K562 (cell line): ENCODE measurements around the gene ZBTB48. TPM values are rescaled to one million over a fixed set of nuclear protein-coding genes. Genes with fewer than 3 reads are reported as not detected.

Source experiments
- ATAC-seq: fragments of 200-7000 bp; cut with Tn5 transposase; 3 replicates; pipeline ENCODE4 v1.9.1; 2020; ENCODE audit warnings: moderate library complexity
- BruUV-seq: library from RNA; stranded (reverse); fragments of 400-500 nt; replicated peaks from 2 replicates; lab custom pipeline; 2021; lab: Mats Ljungman, UMichigan
- CTCF ChIA-PET: fragments of 300-600 bp; formaldehyde crosslinking; extraction: SDS; loops from one replicate; lab custom pipeline; 2021; ENCODE audit warnings: low intra/inter-chr PET ratio; lab: Yijun Ruan, JAX
- POLR2A ChIA-PET: fragments of 300-600, 350-650 bp; sonication (Branson Sonifier 250); formaldehyde crosslinking; extraction: SDS; loops from one replicate; lab custom pipeline; 2021; ENCODE audit warnings: antibody characterized with exemption, inconsistent platforms; lab: Yijun Ruan, JAX
- DNase-seq, 4 experiments: peaks; one replicate each; pipeline versions ENCODE4 v3.0.0 to v3.0.0-alpha.2; 2011 to 2018; ENCODE audit warnings: low spot score in 3 of 4, mixed read lengths in 3 of 4; ENCODE audit errors: extremely low read depth in 1 of 4
- FAIRE-seq: peaks from 2 replicates; lab custom pipeline; 2011; peaks lifted over from hg19 to GRCh38; lab: Jason Lieb, UNC
- H2AFZ ChIP-seq: 2 replicates; pipeline ENCODE4 v1.6.0; 2011; ENCODE audit warnings: low read depth, low read length, control low read depth, inconsistent platforms
- H3K27ac ChIP-seq: fragments of 200-600 bp; 3 replicates; pipeline ENCODE4 v1.8.0; 2011; ENCODE audit warnings: low read depth, mild to moderate bottlenecking, control low read depth, inconsistent platforms, low read length, moderate library complexity, mixed read lengths; ENCODE audit errors: extremely low read depth
- H3K27me3 ChIP-seq, 2 experiments: fragments of 300-600 bp in 1 of 2; 2 replicates in 1 of 2; 3 replicates in 1 of 2; pipeline versions ENCODE4 v1.6.0 to v1.8.0; 2011; ENCODE audit warnings: inconsistent platforms in 2 of 2, low read length in 2 of 2, mild to moderate bottlenecking in 1 of 2, mixed read lengths in 1 of 2, moderate library complexity in 1 of 2; ENCODE audit not compliant: control insufficient read depth in 2 of 2, insufficient read depth in 2 of 2
- H3K36me3 ChIP-seq: fragments of 300-600 bp; 3 replicates; pipeline ENCODE4 v1.8.0; 2011; ENCODE audit warnings: mild to moderate bottlenecking, low read length, inconsistent platforms; ENCODE audit not compliant: control insufficient read depth, insufficient read depth
- H3K4me1 ChIP-seq, 2 experiments: fragments of 200-600 bp in 1 of 2; replicated peaks in 1 of 2; 2 replicates in 1 of 2; 3 replicates in 1 of 2; pipeline versions ENCODE4 v1.5.1 to v1.8.0; 2011; ENCODE audit warnings: inconsistent platforms in 2 of 2, low read length in 2 of 2, mild to moderate bottlenecking in 1 of 2, mixed read lengths in 1 of 2, moderate library complexity in 1 of 2; ENCODE audit not compliant: control insufficient read depth in 2 of 2, insufficient read depth in 2 of 2
- H3K4me2 ChIP-seq: 2 replicates; pipeline ENCODE4 v1.6.1; 2011; ENCODE audit warnings: low read length, control low read depth, inconsistent platforms, mixed read lengths; ENCODE audit not compliant: insufficient read depth
- H3K4me3 ChIP-seq: fragments of 200-600 bp; sonication (generic), shearing (Covaris generic); 2 replicates; pipeline ENCODE4 v1.5.1; 2016; ENCODE audit warnings: control low read depth, inconsistent platforms
- H3K79me2 ChIP-seq: fragments of 200-600 bp; 3 replicates; pipeline ENCODE4 v1.8.0; 2011; ENCODE audit warnings: low read length, inconsistent platforms; ENCODE audit not compliant: control insufficient read depth, insufficient read depth
- H3K9ac ChIP-seq, 2 experiments: 2 replicates each; pipeline versions ENCODE4 v1.6.0 to v1.6.1; 2011; ENCODE audit warnings: low read depth in 2 of 2, low read length in 2 of 2, control low read depth in 1 of 2, inconsistent platforms in 1 of 2, mild to moderate bottlenecking in 1 of 2, mixed read lengths in 1 of 2; ENCODE audit not compliant: insufficient read depth in 1 of 2
- H3K9me1 ChIP-seq: one replicate; pipeline ENCODE4 v1.6.0; 2011; ENCODE audit warnings: inconsistent platforms, mild to moderate bottlenecking, low read length, moderate library complexity; ENCODE audit not compliant: control insufficient read depth, insufficient read depth
- H3K9me3 ChIP-seq: replicated peaks from 2 replicates; pipeline ENCODE4 v1.5.1; 2011; ENCODE audit warnings: low read depth, low read length, inconsistent platforms; ENCODE audit not compliant: control insufficient read depth, insufficient read depth
- H4K20me1 ChIP-seq: replicated peaks from 2 replicates; pipeline ENCODE4 v1.6.1; 2011; ENCODE audit warnings: low read length, inconsistent platforms, mixed read lengths; ENCODE audit not compliant: control insufficient read depth, insufficient read depth
- ATF7 ChIP-seq: fragments of 450-650 bp; IDR thresholded peaks from 2 replicates; pipeline ENCODE4 v1.7.1; 2014; ENCODE audit warnings: mild to moderate bottlenecking, moderate library complexity
- CREB1 ChIP-seq, 2 experiments: sonication (generic) in 1 of 2; formaldehyde crosslinking in 1 of 2; IDR thresholded peaks; 2 replicates each; pipeline versions ENCODE4 v1.6.1 to v1.8.0; 2012 to 2022; ENCODE audit warnings: inconsistent platforms in 1 of 2, mild to moderate bottlenecking in 1 of 2, missing genetic modification reagents in 1 of 2, moderate library complexity in 1 of 2
- MAZ ChIP-seq, 2 experiments: fragments of 450-650 bp in 1 of 2; sonication (generic) in 1 of 2; formaldehyde crosslinking; IDR thresholded peaks in 1 of 2; conservative IDR thresholded peaks in 1 of 2; 2 replicates each; pipeline versions ENCODE4 v1.4.0 to v1.5.0; 2020; ENCODE audit warnings: mild to moderate bottlenecking in 1 of 2, missing genetic modification reagents in 1 of 2
- MTA1 ChIP-seq: fragments of 450-650 bp; IDR thresholded peaks from 2 replicates; pipeline ENCODE4 v1.6.1; 2017; ENCODE audit warnings: borderline replicate concordance
- POLR2AphosphoS2 ChIP-seq: IDR thresholded peaks from 2 replicates; pipeline ENCODE4 v1.6.1; 2012; ENCODE audit warnings: low read length, improper control_type of control experiment
- POLR2G ChIP-seq: fragments of 200-400 bp; formaldehyde crosslinking; IDR thresholded peaks from 2 replicates; pipeline ENCODE4 v1.6.1; 2017; ENCODE audit warnings: low read depth, mild to moderate bottlenecking, antibody characterized with exemption, low read length, moderate library complexity
- RB1 ChIP-seq: fragments of 450-650 bp; IDR thresholded peaks from 2 replicates; pipeline ENCODE4 v1.6.1; 2017; ENCODE audit warnings: low read depth, mild to moderate bottlenecking
- STAT5A ChIP-seq: IDR thresholded peaks from 2 replicates; pipeline ENCODE4 v1.6.1; 2012; ENCODE audit warnings: low read length, inconsistent platforms, borderline replicate concordance
- TEAD1 ChIP-seq, 2 experiments: fragments of 450-650 bp in 1 of 2; sonication (generic) in 1 of 2; formaldehyde crosslinking; IDR thresholded peaks; 2 replicates each; pipeline versions ENCODE4 v1.4.0 to v1.8.0; 2020 to 2022; ENCODE audit warnings: mild to moderate bottlenecking in 2 of 2, missing genetic modification reagents in 1 of 2
- TEAD2 ChIP-seq: fragments of 450-650 bp; IDR thresholded peaks from 2 replicates; pipeline ENCODE4 v1.6.1; 2016; ENCODE audit warnings: missing genetic modification characterization, control low read depth, missing compliant biosample characterization
- TRIM24 ChIP-seq, 2 experiments: fragments of 450-650 bp; IDR thresholded peaks; 2 replicates each; pipeline ENCODE4 v1.6.1; 2016
- ZFX ChIP-seq: sonication (generic); formaldehyde crosslinking; IDR thresholded peaks from 2 replicates; pipeline ENCODE4 v1.8.0; 2022; ENCODE audit warnings: mild to moderate bottlenecking, missing genetic modification reagents, moderate library complexity
- ZNF717 ChIP-seq: fragments of 250-450 bp; sonication (Bioruptor Pico); IDR thresholded peaks from 2 replicates; pipeline ENCODE4 v1.5.0; 2021
- WGBS: fragments of 100-300 bp; shearing (Covaris generic); methylation state at CpG from one replicate; pipeline ENCODE4 v1.1.6; 2016; ENCODE audit warnings: low coverage, mixed read lengths; ENCODE audit not compliant: insufficient coverage; ENCODE audit errors: missing lambda C conversion rate; 5-methylcytosine and 5-hydroxymethylcytosine counted together
- in situ Hi-C: fragments of 300-500 bp; cut with MboI; formaldehyde crosslinking; loops from 4 replicates; pipeline ENCODE4 v1.15.0; 2018; ENCODE audit warnings: inconsistent platforms, mixed read lengths
- intact Hi-C: fragments of 100-400 bp; cut with micrococcal nuclease; formaldehyde crosslinking; loops from 2 replicates; pipeline ENCODE4 v1.14.2; 2022
- polyA plus RNA-seq, 8 experiments: library from polyadenylated mRNA; depleted of rRNA in 4 of 8; stranded (reverse) in 5 of 8; unstranded in 3 of 8; fragments of >200 nt; fragmentation: Nextera tagmentation in 2 of 8; fragmentation: Illumina TruSeq in 1 of 8; extraction: Ambion mirVana in 2 of 8; extraction: Trizol in 1 of 8; gene quantifications; 2 replicates each; pipeline versions ENCODE4 v1.2.1 to v1.2.3, GENCODE V29; 2011 to 2014; ENCODE audit warnings: inconsistent platforms in 1 of 8, missing spikeins in 1 of 8
- total RNA-seq, 7 experiments: library from RNA; depleted of rRNA in 6 of 7; stranded (reverse); fragments of >200 nt in 6 of 7; fragmentation: Illumina TruSeq in 2 of 7; extraction: Trizol in 2 of 7; gene quantifications; 2 replicates each; pipeline versions ENCODE4 v1.2.1 to v1.2.3, GENCODE V29; 2011 to 2021; ENCODE audit warnings: low replicate concordance in 1 of 7
- TF ChIP-seq, protein P1 (sequence below), 2 experiments: fragments of 450-650 bp in 1 of 2; sonication (generic) in 1 of 2; formaldehyde crosslinking in 1 of 2; IDR thresholded peaks in 1 of 2; conservative IDR thresholded peaks in 1 of 2; 2 replicates each; pipeline versions ENCODE4 v1.6.1 to v1.8.1; 2016 to 2023; ENCODE audit warnings: mild to moderate bottlenecking in 2 of 2, moderate library complexity in 2 of 2, inconsistent platforms in 1 of 2, missing genetic modification reagents in 1 of 2
- TF ChIP-seq, protein P2 (sequence below): conservative IDR thresholded peaks from 2 replicates; pipeline ENCODE4 v1.6.1; 2011; ENCODE audit warnings: low read depth, mild to moderate bottlenecking, low read length; ENCODE audit not compliant: control insufficient read depth
- TF ChIP-seq, protein P3 (sequence below): sonication (generic); formaldehyde crosslinking; IDR thresholded peaks from 2 replicates; pipeline ENCODE4 v1.8.0; 2022; ENCODE audit warnings: missing genetic modification reagents, mild to moderate bottlenecking, moderate library complexity, borderline replicate concordance

ZBTB48 gene
- total and polyA plus RNA-seq, 9 of the 15 experiments (the other 6 are each of a cell fraction or from before 2014, with no cell fraction given): 1.9 to 66.9 (median 29.5) TPM

DNA sequence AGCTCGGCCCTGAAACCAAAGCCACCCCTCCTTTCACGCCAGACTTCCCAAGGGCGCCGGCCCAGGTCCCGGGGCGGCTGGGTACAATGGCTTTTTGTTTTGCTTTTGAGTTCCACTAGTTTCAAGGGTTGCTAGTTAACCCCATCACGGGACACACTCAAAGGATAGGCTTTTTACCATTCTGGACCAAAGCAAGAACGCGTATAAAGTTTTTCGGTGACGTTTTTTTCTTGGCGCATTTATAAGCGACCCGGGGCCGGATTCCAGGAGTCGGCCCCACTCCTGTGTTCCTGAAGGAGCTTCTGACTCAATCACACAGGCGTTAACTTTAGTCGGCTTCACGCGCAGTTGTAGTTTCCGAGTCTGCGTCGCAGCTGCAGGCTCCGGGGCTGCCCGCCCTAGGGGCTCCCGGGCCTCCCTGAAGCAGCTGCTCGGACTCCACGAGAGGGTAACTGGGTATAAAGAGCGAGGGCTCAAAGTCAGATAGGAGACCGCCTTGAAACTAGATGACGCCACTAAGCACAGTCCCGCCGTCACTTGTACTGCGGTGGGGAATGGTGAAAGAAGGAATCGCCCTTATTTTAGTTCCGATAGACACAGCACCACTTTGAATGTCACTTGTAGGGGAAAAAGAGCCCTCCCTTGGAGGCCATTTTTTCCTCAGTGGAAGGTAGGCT is 23.6 kb downstream of the ZBTB48 start:
- Histone ChIP-seq H3K79me2 (peaks cover 41% of the 10 kb centered on the region), H3K27ac (peak overlapping the region; percentile 99), H3K9me3 (no peaks in the 10 kb centered on the region), H2AFZ (peak overlapping the region; percentile 100), H3K9me1 (peaks cover 14% of the 10 kb centered on the region), H3K4me3 (peak overlapping the region; percentile 89), H3K4me1 (peaks cover 32 to 53% of the 10 kb centered on the region in 2 experiments), H3K27me3 (no peaks in the 10 kb centered on the region), H3K36me3 (peaks cover 22% of the 10 kb centered on the region; the same call in 2 of the 3 replicates), H4K20me1 (peaks cover 29% of the 10 kb centered on the region), H3K9ac (peak overlapping the region; percentile 95 to 96), H3K4me2 (peak overlapping the region; percentile 75)
- WGBS: 1% methylated on average over 36 of the region's 36 CpGs
- intact Hi-C loops (no loop called here), in situ Hi-C loops (no loop called here)
- POLR2A ChIA-PET: interaction anchor here (0.6 to 10.7 kb wide), 14 partner anchors 8 to 718 kb away, joined by 3 to 221 read pairs (median 6); partner anchors contain the start of genes PHF13, THAP3 and ZBTB48
- DNase-seq: peak in 2 of 4 experiments; percentile 63 to 80
- peak; percentile 26 for ATAC-seq
- BruUV-seq: TSS peak; percentile 90
- CTCF ChIA-PET: no interaction called here
- peak; percentile 70 for FAIRE-seq
- TF ChIP-seq TEAD2 (tag) (0 out of 2 replicates have a peak, but pooled peaks have one; percentile 35), POLR2AphosphoS2 (peak; percentile 51; the same call in 1 of the 2 replicates), RB1 (0 out of 2 replicates have a peak, but pooled peaks have one; percentile 20), STAT5A (peak; percentile 14; the same call in 1 of the 2 replicates), POLR2G (peak; percentile 60; the same call in 1 of the 2 replicates), MTA1 (0 out of 2 replicates have a peak, but pooled peaks have one; percentile 18), TEAD1 (CRISPR knock-in tag; IDR thresholded peaks at IDR 0.05) (0 out of 4 replicates have a peak, but pooled peaks of 1 of the 2 experiments have one; percentile 6), TRIM24 (IDR thresholded peaks at IDR 0.05) (no peak), ZNF717 (CRISPR knock-in tag) (no peak), ZFX (CRISPR knock-in tag) (peak; percentile 66; the same call in 1 of the 2 replicates), CREB1 (IDR thresholded peaks at IDR 0.05) (peak; percentile 67), CREB1 (CRISPR knock-in tag; IDR thresholded peaks at IDR 0.05) (peak; percentile 70), ATF7 (peak; percentile 64; the same call in 1 of the 2 replicates), MAZ (CRISPR knock-in tag; conservative IDR thresholded peaks at IDR 0.05 in 1 of 2, IDR thresholded peaks at IDR 0.05 in 1 of 2) (0 out of 4 replicates have a peak, but pooled peaks of 1 of the 2 experiments have one; percentile 6)
- TF ChIP-seq, protein P1, sequence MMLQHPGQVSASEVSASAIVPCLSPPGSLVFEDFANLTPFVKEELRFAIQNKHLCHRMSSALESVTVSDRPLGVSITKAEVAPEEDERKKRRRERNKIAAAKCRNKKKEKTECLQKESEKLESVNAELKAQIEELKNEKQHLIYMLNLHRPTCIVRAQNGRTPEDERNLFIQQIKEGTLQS (IDR thresholded peaks at IDR 0.05): peak; percentile 38; the same call in 1 of the 2 replicates
- TF ChIP-seq, protein P1 (CRISPR knock-in tag; conservative IDR thresholded peaks at IDR 0.05): no peak
- TF ChIP-seq, protein P2, sequence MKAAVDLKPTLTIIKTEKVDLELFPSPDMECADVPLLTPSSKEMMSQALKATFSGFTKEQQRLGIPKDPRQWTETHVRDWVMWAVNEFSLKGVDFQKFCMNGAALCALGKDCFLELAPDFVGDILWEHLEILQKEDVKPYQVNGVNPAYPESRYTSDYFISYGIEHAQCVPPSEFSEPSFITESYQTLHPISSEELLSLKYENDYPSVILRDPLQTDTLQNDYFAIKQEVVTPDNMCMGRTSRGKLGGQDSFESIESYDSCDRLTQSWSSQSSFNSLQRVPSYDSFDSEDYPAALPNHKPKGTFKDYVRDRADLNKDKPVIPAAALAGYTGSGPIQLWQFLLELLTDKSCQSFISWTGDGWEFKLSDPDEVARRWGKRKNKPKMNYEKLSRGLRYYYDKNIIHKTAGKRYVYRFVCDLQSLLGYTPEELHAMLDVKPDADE: 0 out of 2 replicates have a peak, but pooled peaks have one; percentile 16
- TF ChIP-seq, protein P3, sequence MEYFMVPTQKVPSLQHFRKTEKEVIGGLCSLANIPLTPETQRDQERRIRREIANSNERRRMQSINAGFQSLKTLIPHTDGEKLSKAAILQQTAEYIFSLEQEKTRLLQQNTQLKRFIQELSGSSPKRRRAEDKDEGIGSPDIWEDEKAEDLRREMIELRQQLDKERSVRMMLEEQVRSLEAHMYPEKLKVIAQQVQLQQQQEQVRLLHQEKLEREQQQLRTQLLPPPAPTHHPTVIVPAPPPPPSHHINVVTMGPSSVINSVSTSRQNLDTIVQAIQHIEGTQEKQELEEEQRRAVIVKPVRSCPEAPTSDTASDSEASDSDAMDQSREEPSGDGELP (CRISPR knock-in tag): peak; percentile 61; the same call in 1 of the 2 replicates
